Neuronal stem cell (in vitro differentiated cells): Measurements from ENCODE around the gene PCSK5.

Experiments used
- DNase-seq: peaks from one replicate; pipeline ENCODE4 v3.0.0-alpha.2; 2013; ENCODE audit warnings: low spot score
- H2AFZ ChIP-seq: one replicate; pipeline ENCODE4 v1.6.1; 2013; ENCODE audit warnings: mild to moderate bottlenecking, low read length, inconsistent platforms
- H2AK5ac ChIP-seq: 2 replicates; pipeline ENCODE4 v1.6.1; 2013; ENCODE audit warnings: low read depth, mild to moderate bottlenecking, inconsistent platforms, low read length, moderate library complexity, mixed read lengths
- H2BK120ac ChIP-seq: 2 replicates; pipeline ENCODE4 v1.6.1; 2013; ENCODE audit warnings: low read depth, mild to moderate bottlenecking, inconsistent platforms, low read length, moderate library complexity, mixed read lengths
- H2BK12ac ChIP-seq: one replicate; pipeline ENCODE4 v1.6.1; 2013; ENCODE audit warnings: low read length, inconsistent platforms
- H2BK15ac ChIP-seq: 2 replicates; pipeline ENCODE4 v1.6.1; 2013; ENCODE audit warnings: mild to moderate bottlenecking, low read length, inconsistent platforms, mixed read lengths
- H2BK5ac ChIP-seq: one replicate; pipeline ENCODE4 v1.6.1; 2013; ENCODE audit warnings: inconsistent platforms, mild to moderate bottlenecking, low read length, moderate library complexity
- H3K14ac ChIP-seq: one replicate; pipeline ENCODE4 v1.6.1; 2013; ENCODE audit warnings: low read length, inconsistent platforms
- H3K18ac ChIP-seq: 2 replicates; pipeline ENCODE4 v1.6.1; 2013; ENCODE audit warnings: low read length, inconsistent platforms
- H3K23ac ChIP-seq: 2 replicates; pipeline ENCODE4 v1.6.1; 2013; ENCODE audit warnings: low read depth, mild to moderate bottlenecking, mixed read lengths, low read length, inconsistent platforms; ENCODE audit not compliant: poor library complexity
- H3K27ac ChIP-seq: replicated peaks from 3 replicates; pipeline ENCODE4 v1.5.1; 2013; ENCODE audit warnings: low read length, inconsistent platforms
- H3K27me3 ChIP-seq, 3 experiments: 2 replicates each; pipeline ENCODE4 v1.6.1; 2013; ENCODE audit warnings: low read length in 3 of 3, mild to moderate bottlenecking in 2 of 3, inconsistent platforms in 1 of 3, low read depth in 1 of 3, mixed read lengths in 1 of 3, moderate library complexity in 1 of 3; ENCODE audit not compliant: control insufficient read depth in 3 of 3, insufficient read depth in 3 of 3
- H3K36me3 ChIP-seq, 2 donors: replicated peaks in 1 of 2; 2 replicates each; pipeline ENCODE4 v1.6.1; 2013; ENCODE audit warnings: low read length in 2 of 2; ENCODE audit not compliant: control insufficient read depth in 2 of 2, insufficient read depth in 2 of 2
- H3K4ac ChIP-seq: 2 replicates; pipeline ENCODE4 v1.6.1; 2013; ENCODE audit warnings: inconsistent platforms, mild to moderate bottlenecking, low read length, moderate library complexity
- H3K4me1 ChIP-seq, 2 donors: 1 replicate in 1 of 2; 2 replicates in 1 of 2; pipeline ENCODE4 v1.6.1; 2013; ENCODE audit warnings: low read length in 2 of 2, low read depth in 1 of 2; ENCODE audit not compliant: control insufficient read depth in 2 of 2, insufficient read depth in 1 of 2
- H3K4me2 ChIP-seq: one replicate; pipeline ENCODE4 v1.6.1; 2013; ENCODE audit warnings: mild to moderate bottlenecking, low read length, inconsistent platforms; ENCODE audit not compliant: insufficient read depth, poor library complexity, severe bottlenecking
- H3K4me3 ChIP-seq, 2 donors: 2 replicates each; pipeline ENCODE4 v1.5.1; 2013; ENCODE audit warnings: low read length in 2 of 2, mild to moderate bottlenecking in 2 of 2, inconsistent platforms in 1 of 2, moderate library complexity in 1 of 2
- H3K79me1 ChIP-seq: one replicate; pipeline ENCODE4 v1.6.1; 2013; ENCODE audit warnings: low read depth, mild to moderate bottlenecking, inconsistent platforms, low read length, moderate library complexity
- H3K9ac ChIP-seq: one replicate; pipeline ENCODE4 v1.6.1; 2013; ENCODE audit warnings: mild to moderate bottlenecking, low read depth, low read length, inconsistent platforms; ENCODE audit not compliant: poor library complexity
- H3K9me3 ChIP-seq, 2 donors: replicated peaks in 1 of 2; 2 replicates each; pipeline versions ENCODE3 to v1.6.1; 2013; ENCODE audit warnings: low read length in 2 of 2, mild to moderate bottlenecking in 2 of 2, inconsistent platforms in 1 of 2, low read depth in 1 of 2, mixed read lengths in 1 of 2, moderate library complexity in 1 of 2; ENCODE audit not compliant: control insufficient read depth in 2 of 2, insufficient read depth in 1 of 2
- H4K8ac ChIP-seq: one replicate; pipeline ENCODE4 v1.6.1; 2013; ENCODE audit warnings: low read depth, mild to moderate bottlenecking, inconsistent platforms, low read length, moderate library complexity
- H4K91ac ChIP-seq: one replicate; pipeline ENCODE4 v1.6.1; 2013; ENCODE audit warnings: low read length, low read depth, mild to moderate bottlenecking, inconsistent platforms; ENCODE audit not compliant: poor library complexity
- WGBS, 2 donors: extraction: QIAGEN DNeasy Blood & Tissue Kit; methylation state at CpG; one replicate each; pipeline ENCODE4 v1.1.7; 2013; ENCODE audit warnings: missing lambda C conversion rate in 2 of 2, mixed read lengths in 1 of 2; ENCODE audit not compliant: insufficient read length in 2 of 2, insufficient replicate concordance in 1 of 2; ENCODE audit errors: extremely low coverage in 2 of 2; 5-methylcytosine and 5-hydroxymethylcytosine counted together

PCSK5 gene

GRCh38 chr9:76310991-76311390, 420.5 kb downstream of the PCSK5 start:
- Histone ChIP-seq H4K8ac (no peak overlapping the region), H3K9ac (no peak overlapping the region), H3K4me1 (no peaks in the 10 kb centered on the region), H3K18ac (no peak overlapping the region), H3K27ac (no peak overlapping the region), H2AK5ac (no peak overlapping the region), H3K36me3 (no peaks in the 10 kb centered on the region), H2BK12ac (no peak overlapping the region), H2BK15ac (no peak overlapping the region), H3K4ac (no peak overlapping the region), H3K4me2 (no peak overlapping the region), H4K91ac (no peak overlapping the region), H3K9me3 (no peaks in the 10 kb centered on the region), H3K27me3 (no peaks in the 10 kb centered on the region), H2AFZ (no peak overlapping the region), H3K23ac (no peak overlapping the region), H3K14ac (no peak overlapping the region), H2BK5ac (no peak overlapping the region), H3K79me1 (no peaks in the 10 kb centered on the region), H3K4me3 (no peak overlapping the region), H2BK120ac (no peak overlapping the region)
- no peak for DNase-seq
- whole genome bisulfite sequencing, 2 donors, result no CpG with 5 or more reads among the region's 5 CpGs

- Histone ChIP-seq H3K9me3 (no peaks in the 10 kb centered on the region), H3K14ac (no peak overlapping the region), H2BK120ac (no peak overlapping the region), H3K4ac (no peak overlapping the region), H2BK15ac (no peak overlapping the region), H3K23ac (no peak overlapping the region), H4K91ac (no peak overlapping the region), H3K79me1 (no peaks in the 10 kb centered on the region), H2BK5ac (no peak overlapping the region), H3K18ac (no peak overlapping the region), H3K36me3 (no peaks in the 10 kb centered on the region), H3K27ac (no peak overlapping the region), H3K27me3 (no peaks in the 10 kb centered on the region), H2AFZ (no peak overlapping the region), H3K4me2 (no peak overlapping the region), H4K8ac (no peak overlapping the region), H2AK5ac (no peak overlapping the region), H3K4me3 (no peak overlapping the region), H3K9ac (no peak overlapping the region), H3K4me1 (no peaks in the 10 kb centered on the region), H2BK12ac (no peak overlapping the region)
- WGBS, 2 donors, result no CpG with 5 or more reads among the region's 5 CpGs
- DNase-seq, result no peak
Observed at GRCh38 chr9:76311537-76311936, 421.1 kb downstream of the PCSK5 start.

- Histone ChIP-seq H3K27me3 (no peaks in the 10 kb centered on the region), H2BK120ac (no peak overlapping the region), H4K8ac (no peak overlapping the region), H2BK12ac (no peak overlapping the region), H3K4me3 (no peak overlapping the region), H2BK15ac (no peak overlapping the region), H3K36me3 (no peaks in the 10 kb centered on the region), H3K4ac (no peak overlapping the region), H3K18ac (no peak overlapping the region), H3K4me2 (no peak overlapping the region), H3K79me1 (no peaks in the 10 kb centered on the region), H2BK5ac (no peak overlapping the region), H3K27ac (no peak overlapping the region), H4K91ac (no peak overlapping the region), H2AK5ac (no peak overlapping the region), H3K14ac (no peak overlapping the region), H3K4me1 (no peaks in the 10 kb centered on the region), H2AFZ (no peak overlapping the region), H3K23ac (no peak overlapping the region), H3K9me3 (no peaks in the 10 kb centered on the region), H3K9ac (no peak overlapping the region)
- DNase-seq, result no peak
- no CpG with 5 or more reads among the region's 2 CpGs for WGBS, 2 donors
Observed at GRCh38 chr9:76313771-76314170, 423.3 kb downstream of the PCSK5 start.

- Histone ChIP-seq H3K36me3 (no peaks in the 10 kb centered on the region), H3K14ac (no peak overlapping the region), H3K23ac (no peak overlapping the region), H3K4me3 (no peak overlapping the region), H3K79me1 (no peaks in the 10 kb centered on the region), H3K18ac (no peak overlapping the region), H2BK5ac (no peak overlapping the region), H2BK15ac (no peak overlapping the region), H2AFZ (no peak overlapping the region), H3K9ac (no peak overlapping the region), H3K4me2 (no peak overlapping the region), H2BK12ac (no peak overlapping the region), H3K27me3 (no peaks in the 10 kb centered on the region), H2AK5ac (no peak overlapping the region), H4K8ac (no peak overlapping the region), H3K27ac (no peak overlapping the region), H3K4ac (no peak overlapping the region), H3K4me1 (no peaks in the 10 kb centered on the region), H2BK120ac (no peak overlapping the region), H4K91ac (no peak overlapping the region), H3K9me3 (no peaks in the 10 kb centered on the region)
- no peak for DNase-seq
- no CpG with 5 or more reads among the region's 4 CpGs for WGBS, 2 donors
Observed at GRCh38 chr9:76314321-76314720, 423.8 kb downstream of the PCSK5 start.
